Stimulated activated CD8-positive, alpha-beta memory T cell treated with anti-CD3 and anti-CD28 coated beads, Interleukin-12 subunit alpha, Interleukin-12 subunit beta, amount 100 ng/mL, for 24 hours (primary cell): Measurements from ENCODE around the gene NLRC5.
"Not testable (repeated sequence)": the region's sequence is repeated elsewhere in the genome, so short reads cannot be mapped to it uniquely, and the experiment has no call there.

Experiments
- DNase-seq: peaks from one replicate; pipeline ENCODE4 v3.0.0-alpha.2; 2020; ENCODE audit errors: extremely low read depth

NLRC5 gene

DNA sequence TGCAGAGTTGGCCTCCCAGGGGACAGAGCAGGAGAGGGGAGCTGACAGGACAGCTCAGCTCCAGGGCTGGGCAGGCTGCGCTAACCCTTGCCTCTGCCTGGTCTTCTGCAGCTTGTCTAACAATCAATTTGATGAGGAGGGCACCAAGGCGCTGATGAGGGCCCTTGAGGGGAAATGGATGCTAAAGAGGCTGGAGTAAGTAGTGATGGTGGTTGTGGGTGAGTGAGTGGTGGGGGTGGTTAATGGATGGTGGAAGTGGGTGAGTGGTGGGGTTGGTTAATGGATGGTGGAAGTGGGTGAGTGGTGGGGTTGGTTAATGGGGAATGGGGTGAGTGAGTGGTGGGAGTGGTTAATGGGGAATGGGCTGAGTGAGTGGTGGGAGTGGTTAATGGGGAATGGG is 81.1 kb downstream of the NLRC5 start:
- DNase-seq = no peak

DNA sequence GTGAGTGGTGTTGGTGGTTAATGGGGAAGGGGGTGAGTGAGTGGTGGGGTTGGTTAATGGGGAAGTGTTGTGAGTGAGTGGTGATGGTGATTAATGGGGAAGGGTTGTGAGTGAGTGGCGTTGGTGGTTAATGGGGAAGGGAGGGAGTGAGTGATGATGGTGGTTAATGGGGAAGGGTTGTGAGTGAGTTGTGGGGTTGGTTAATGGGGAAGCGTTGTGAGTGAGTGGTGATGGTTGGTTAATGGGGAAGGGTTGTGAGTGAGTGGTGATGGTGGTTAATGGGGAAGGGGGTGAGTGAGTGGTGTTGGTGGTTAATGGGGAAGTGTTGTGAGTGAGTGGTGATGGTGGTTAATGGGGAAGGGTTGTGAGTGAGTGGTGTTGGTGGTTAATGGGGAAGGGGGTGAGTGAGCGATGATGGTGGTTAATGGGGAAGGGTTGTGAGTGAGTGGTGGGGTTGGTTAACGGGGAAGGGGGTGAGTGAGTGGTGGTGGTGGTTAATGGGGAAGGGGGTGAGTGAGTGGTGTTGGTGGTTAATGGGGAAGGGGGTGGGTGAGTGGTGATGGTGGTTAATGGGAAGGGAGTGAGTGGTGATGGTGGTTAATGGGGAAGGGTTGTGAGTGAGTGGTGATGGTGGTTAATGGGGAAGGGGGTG is 81.8 kb downstream of the NLRC5 start:
- DNase-seq = not testable (repeated sequence)

DNA sequence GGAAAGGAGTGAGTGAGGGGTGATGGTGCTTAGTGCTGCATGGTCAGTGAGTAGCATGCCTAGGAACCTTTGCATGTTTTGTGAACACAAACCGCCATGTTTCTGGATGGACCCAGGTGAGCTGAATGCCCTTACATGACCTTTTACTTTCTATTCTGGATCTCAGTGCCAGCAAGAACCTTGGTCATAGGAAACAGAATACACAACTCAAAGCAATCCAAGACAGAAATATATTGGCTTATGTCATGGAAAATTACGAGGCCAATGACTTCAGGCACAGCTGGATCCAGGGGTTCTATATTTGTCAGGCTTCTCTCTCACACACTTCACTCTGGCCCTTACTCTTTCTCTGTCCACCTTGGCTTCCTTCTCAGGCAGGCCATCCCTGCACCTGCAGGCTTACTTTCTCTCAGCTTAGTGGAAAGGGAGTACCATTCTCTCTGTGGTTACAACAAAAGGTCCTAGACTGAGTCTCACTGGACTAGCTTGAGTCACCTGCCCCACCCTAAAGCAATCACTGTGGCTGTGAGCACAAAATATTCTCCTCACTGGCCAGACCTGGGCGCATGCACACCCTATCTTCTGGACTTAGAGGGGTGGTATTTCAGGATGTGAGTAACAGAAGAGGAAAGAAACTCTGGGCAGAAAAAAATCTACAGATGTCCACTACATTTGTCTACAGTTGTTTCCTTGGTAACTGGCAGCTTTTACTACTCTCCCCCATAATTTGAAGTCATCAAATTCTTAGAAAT is 82.7 kb downstream of the NLRC5 start:
- no peak for DNase-seq

DNA sequence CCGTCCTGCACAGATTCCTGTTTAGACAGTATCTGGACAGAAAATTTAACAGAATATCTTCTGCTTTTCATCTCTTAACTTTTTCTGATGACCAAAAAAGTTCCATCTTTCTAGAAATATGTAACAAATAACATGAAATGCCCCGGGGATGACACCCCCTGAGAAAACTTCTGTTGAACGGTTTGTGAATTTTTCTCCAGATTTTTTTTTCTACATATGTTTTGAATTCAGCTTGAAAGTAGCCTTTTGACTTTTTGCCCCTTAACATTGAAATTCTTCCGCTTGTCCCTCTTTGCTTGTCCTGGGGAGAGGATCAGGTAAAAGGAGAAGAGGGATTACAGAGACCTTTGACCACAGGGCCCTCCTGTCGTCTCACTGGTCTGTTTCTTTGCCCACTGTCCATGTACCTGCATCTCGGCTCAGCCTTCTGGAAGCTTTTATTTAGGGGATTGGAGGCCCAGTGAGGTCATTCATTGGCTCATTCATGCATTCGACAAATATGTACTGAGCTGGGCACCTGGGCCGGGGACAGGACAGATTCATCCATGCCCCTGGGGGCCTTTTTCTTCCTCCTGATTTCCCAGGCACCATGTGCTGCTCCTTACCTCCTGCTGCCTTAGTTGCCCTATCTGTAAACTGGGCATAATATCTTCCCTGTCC is 83.4 kb downstream of the NLRC5 start:
- no peak for DNase-seq

DNA sequence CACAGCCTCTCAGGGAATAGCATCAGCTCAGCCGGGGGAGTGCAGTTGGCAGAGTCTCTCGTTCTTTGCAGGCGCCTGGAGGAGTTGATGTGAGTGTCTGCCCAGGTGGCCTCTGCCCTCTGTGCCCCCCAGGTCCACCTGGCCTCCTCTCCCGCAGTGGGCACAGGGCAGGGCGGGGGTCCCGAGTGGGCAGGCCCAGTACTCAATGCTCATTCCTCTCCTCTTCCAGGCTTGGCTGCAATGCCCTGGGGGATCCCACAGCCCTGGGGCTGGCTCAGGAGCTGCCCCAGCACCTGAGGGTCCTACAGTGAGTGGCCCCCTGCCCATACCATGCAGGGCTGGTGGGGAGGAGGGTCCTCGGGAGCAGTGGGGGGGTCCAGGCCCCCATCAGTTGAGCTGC is 88.4 kb downstream of the NLRC5 start:
- DNase-seq = no peak

DNA sequence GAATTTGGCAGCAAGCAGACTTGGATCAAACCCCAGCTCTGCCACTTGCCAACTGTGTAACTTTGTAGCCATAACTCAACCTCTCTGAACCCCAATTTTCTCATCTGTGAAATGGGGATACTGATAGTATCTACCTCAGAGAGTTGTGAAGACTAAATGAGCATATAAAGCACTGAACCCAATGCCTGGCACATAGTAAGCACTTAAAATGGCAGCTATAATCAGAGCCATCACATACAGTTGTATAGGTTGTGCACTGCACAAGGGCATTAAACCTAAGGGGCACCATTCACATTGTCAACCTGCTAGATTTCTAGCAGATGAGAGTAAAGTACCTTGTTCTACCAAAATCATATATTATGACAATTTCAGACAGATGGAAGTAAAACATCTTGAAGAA is 92.4 kb downstream of the NLRC5 start:
- no peak for DNase-seq

DNA sequence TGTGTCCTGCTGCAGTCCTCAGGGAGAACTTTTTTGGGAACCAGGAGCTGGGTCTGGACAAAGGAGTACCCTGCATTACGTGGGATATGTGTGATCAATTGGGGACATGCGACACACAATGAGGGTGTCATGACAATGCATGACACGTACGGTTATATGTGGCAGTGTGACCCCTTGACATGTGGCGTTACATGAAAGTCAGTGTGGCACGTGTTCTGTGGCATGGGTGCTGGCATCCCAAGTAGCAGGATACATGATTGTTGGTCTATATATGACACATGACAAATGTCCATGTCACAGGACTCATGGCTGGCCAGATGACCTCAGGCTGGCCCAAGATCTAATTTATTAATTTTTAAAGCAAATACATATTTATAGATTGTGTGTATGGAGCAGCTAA is 93.3 kb downstream of the NLRC5 start:
- no peak for DNase-seq

DNA sequence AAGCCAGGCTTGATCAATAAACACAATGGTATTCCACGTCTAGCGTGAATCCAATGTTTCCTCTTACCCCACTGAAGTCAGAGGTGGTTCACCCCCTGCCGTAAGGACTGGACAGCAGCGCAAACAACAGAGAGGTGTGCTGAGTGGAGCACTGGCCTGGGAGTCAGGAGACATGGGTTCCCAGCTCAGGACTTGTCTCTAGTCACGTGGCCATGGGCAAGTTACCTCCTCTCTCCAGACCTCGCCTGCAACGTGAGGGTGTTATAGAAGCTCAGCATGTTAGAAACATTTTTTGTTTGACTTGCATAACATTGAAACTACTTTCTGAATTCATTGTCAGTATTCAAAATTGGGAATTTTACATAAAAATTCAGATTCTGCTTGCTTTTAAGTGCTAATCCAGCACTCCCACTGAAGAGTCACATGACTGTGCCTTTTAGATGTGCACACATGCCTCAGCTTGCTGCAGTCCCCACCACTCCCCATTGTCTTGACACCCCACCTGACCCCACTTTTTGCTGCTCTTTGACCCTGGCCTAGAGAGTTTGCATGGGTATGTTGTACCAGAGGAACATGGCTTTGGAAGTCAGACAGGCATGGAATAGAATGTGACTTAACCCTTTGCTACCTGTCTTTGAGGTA is 94.2 kb downstream of the NLRC5 start:
- no peak for DNase-seq

DNA sequence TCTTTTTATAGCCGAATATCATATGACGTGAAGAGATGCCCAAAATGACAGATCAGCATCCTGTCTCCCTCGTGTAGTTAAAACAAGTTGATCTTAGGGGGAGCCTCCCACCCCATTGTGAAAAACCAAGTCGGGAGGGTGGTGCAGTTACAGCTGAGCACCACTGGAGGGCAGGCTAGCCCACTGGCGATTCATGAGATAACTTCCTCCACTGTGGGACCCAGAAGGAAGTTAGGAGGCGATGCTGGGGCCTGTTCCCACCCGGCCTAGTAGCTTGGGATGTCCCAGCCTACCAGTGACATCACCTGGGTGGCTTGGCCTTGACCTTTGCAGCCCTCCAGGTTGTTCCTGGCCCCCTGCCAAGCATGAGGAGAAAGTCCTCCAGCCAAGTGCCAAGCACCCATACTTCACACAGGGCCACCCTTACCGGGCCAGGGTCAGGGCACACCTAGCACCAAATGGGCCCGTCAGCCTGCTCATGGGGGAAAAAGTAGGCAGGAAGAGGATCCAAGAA is 95.0 kb downstream of the NLRC5 start:
- DNase-seq = no peak

DNA sequence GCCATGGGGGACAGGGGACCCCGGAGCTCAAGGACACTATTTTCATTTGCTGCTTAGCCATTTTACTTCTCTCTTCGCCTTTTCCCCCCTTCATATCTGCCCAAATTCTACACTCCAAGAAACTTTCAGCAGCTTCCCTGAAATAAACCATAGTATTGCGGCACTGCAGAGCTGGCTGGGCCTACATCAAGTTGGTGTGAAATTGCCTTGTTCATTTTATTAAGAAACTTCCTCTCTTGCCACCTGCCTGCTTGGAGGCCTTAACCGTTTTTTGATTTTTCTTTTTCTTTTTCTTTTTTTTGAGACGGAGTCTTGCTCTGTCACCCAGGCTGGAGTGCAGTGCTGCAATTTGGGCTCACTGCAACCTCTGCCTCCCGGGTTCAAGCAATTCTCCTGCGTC is 95.6 kb downstream of the NLRC5 start:
- DNase-seq = no peak

DNA sequence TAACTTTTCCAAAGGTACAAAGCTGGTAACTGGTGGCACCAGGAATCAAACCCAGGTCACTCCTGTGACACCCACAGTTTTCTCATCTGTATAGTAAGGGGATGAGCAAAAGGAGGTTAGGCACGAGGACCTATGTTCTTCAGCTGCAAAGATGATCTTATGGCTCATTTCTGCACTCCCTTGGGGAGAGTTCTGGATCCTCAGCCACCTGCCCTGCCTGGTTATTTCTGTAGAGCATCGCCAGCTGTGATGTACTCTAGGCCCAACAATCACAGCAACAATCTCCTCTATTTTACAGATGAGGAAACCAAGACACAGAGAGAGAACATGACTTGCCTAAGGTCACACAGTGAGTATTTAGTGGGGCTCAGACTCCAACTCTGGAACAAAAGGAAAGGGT is 97.6 kb downstream of the NLRC5 start:
- DNase-seq = no peak

DNA sequence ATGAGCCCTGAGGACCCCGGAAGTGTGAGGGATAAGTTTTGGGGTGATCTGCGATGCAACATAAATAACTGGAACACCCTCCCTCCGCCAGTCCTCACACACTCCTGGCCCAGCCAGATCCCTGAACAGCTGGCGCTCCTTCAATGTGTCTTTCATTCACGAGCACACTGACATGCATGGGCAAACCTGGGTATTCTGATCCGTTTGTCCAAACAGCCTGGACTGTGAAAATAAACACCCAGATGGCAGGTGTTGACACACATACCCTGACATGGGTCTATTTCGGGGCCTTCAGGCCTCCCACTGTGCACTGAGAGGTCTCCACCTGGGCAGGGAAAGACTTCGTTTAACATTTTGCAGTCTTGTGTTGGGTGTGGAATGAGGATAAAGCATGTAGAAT is 100.0 kb downstream of the NLRC5 start:
- DNase-seq = no peak

DNA sequence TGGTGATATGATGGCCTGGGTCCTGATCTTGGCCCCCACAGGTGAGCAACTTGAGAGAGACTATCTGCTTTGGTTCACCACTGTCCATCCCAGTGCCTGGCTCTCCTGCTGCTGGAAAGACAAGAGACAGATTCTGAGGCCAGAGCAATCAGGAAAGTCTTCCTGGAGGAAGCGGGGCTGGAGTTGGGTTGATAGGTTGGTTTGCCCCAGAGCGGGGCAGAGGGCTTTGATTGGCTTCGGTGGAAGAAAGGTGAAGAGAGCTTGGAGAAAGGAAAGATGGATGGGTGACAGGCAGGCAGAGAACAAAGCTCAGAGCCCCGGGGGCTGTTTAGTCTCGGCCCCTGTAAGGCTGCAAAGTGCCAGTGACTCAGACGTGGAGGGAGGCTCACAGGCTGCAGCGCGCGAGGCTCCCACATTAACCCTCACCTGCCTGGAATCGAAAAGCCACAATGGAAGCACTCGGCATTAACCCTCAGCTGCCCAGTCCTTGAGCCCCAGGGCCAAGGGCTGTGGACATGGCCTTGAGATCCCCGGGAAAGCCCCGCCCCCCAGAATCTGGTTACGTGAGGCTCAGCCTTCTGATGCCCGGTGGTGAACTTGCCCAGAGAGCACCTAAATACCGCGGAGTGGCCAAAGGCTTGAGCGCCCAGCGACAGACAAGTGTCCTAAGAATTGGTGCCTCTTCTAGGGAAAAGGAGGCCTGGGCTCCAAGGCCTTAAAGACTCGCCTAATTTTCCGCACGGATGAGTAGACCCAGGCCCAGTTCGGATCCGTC is 102.0 kb downstream of the NLRC5 start:
- no peak for DNase-seq

DNA sequence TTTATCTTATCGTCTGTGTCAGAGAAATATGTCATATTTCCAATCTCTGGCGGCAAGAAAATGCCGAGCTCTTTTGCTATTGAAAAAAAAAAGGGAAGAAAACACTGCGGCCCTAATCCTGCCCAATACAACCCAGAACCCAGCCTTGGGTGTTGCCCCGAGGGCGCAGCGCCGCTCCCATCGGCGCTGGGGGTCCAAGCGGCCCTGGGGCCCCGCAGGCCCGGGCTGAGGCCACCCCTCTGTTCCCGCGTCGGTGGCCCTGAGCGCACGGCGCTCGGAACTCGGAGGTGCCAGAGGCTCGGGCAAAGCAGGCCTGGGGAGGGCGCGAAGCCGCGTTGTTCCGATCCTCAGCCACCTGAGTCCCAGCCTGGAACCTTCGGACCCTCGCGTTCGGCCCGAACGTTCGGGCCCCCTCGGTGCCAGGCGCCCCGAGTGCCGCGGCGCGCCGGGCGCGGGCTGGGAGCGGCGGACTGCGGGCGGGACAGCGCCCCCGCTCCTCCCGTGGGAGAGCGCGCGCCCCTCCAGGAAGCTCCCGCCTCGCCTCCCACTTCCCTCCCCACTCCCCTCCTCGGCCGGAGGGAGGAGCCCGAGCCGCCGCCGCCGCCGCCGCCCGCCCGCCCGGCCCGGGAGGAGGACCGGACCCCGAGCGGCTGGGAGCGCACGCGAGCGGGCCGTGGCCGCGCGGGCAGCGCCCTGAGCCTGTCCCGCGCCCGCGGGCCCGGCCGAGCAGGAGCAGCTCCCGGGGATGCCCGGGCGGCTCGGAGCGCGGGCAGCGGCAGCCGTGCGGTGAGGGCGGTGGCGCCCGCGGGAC is 102.8 kb downstream of the NLRC5 start, which contains the start of gene CPNE2:
Gene CPNE2, plus strand, starts transcription at position 609 of the 811 bp plus-strand sequence. CDS start 18,160 bp downstream, outside the sequence.
- DNase-seq = no peak

DNA sequence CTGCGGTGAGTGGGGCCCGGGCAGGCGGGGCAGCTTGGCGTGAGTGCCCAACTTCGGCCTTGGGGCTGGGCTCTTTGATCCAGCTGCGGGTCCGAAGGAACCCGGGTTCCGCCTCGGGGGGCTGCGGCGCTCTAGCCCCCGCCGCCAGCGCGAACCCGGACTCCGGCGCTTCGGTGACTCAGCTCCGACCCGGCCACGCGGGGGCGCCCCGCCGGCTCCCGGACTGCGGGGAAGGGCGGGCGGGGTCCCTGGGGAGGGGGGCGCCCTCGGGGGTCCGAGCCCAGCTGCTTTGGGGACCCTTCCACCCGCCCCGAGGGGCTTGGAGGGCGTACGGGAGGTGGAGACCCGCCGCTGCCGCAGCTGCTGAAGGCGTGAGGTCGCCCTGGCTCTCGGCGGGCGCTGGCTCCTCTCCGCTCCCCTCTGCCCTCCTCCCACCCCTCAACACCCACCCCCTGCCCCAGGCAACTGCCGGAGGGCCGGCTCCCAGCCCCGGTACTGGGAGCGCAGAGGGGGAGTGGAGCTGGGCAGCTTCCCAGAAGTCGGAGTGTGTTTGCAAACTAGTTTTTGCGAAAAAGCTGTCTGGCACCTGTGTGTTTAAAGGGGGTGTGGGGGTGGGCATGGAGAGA is 103.5 kb downstream of the NLRC5 start:
- no peak for DNase-seq

DNA sequence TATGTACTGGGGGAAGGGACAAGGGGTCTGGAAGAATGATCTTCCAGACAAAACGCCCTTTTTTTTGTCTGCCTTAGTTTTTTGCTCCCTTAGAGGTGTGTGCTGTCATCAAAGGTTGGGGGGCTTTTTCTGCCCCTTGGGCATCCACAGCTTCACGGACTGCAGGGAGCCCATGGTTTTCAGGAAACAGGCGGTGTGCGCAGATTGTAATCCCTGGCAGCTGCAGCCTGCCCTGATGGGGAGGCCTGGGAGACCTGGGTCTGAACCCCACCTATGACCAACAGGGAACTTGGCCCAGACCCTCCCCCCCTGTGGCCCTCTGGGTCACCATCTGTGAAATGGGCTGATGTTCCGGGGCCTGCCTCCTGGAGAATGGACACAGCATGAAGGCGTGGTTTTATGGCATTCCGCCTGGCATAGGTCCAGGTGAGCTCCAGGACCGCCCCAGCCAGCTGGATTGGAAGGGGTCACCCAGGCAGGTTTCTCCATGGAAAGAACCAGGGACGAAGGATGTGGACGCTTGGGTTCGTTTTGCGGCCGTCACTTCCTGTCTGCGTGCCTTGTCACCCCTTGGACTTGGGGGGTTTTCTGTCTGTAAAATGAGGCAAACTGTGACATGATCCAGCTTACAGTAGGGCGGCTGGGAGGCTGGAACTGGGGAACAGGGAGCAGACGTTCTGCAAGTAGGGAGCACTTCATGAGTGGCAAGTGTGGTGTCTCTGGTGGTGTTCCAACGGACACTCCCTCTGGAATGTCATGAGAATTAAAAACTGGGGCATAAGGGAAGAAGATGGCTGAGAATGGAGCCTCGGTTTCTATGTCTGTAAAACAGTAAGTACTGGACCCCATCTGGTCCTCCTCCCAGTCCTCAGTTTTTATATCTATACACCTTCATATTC is 104.6 kb downstream of the NLRC5 start:
- DNase-seq = no peak

DNA sequence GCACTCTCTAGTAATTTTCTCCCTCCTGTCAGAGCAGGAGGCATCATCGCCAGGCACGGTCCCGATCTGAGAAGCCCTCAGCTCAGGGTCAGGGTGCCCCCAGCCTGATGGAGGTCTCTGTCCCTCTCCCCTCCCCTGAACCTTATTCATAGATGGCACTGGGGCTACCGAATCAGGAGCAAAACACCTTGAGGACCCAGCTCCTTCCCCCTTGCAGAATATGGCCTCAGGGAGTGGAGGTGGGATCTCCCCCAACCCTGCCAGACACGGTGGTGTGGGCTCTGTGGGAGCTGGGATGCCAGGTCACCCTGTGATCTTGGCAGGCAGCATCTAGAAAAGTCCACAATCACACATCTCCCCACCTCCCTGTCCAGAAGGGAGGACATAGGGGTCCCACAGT is 105.6 kb downstream of the NLRC5 start:
- DNase-seq = no peak

DNA sequence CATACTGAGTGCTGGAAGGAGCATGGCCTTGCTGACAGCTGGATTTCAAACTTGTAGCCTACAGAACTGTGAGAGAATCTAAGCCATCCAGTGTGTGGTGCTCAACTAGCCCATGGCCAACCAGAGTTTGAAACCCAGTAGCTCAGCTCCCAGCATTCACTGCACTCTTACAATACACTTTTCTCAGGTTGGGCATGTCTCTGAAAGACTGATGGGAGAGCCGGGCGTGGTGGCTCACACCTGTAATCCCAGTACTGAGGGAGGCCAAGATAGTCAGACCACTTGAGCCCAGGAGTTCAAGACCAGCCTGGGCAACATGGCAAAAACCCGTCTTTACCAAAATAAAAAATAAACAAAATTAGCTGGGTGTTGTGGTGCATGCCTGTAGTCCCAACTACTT is 106.8 kb downstream of the NLRC5 start:
- no peak for DNase-seq

DNA sequence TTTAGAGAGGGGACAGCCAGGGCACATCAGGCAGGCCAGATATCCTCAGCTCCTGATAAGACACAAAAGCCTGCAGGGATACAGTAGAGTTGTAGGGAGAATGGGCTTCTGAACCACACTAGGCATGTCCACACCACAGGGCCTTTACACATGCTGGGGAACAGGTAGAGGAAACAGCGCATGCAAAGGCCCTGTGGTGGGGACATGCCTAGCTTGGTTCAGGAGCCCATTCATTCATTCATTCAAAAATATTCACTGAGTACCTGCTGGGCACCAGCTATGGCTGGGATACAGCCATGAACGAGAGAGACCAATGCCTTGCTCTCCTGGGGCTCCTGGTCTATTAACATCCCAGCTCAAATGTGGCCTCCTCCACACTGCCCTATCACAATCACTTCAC is 107.4 kb downstream of the NLRC5 start:
- no peak for DNase-seq
